ENCODE data around the gene TNS1.

TNS1 gene

GRCh38 chr2:217979151-217979811 is 23.5 kb downstream of the TNS1 start:
- DNase-seq: no peak

GRCh38 chr2:217978536-217979150 is 24.2 kb downstream of the TNS1 start:
- no peak for DNase-seq

GRCh38 chr2:217977840-217978535 is 24.8 kb downstream of the TNS1 start:
- DNase-seq: no peak

GRCh38 chr2:217976301-217976700 is 26.5 kb downstream of the TNS1 start:
- DNase-seq: no peak

- no peak for DNase-seq
Measured at GRCh38 chr2:217975626-217976025, 27.2 kb downstream of the TNS1 start.

GRCh38 chr2:217974389-217975005 is 28.3 kb downstream of the TNS1 start:
- DNase-seq: no peak

GRCh38 chr2:217973008-217973787 is 29.6 kb downstream of the TNS1 start:
- no peak for DNase-seq

- DNase-seq: no peak
Measured at GRCh38 chr2:217972490-217972889, 30.3 kb downstream of the TNS1 start.

GRCh38 chr2:217972037-217972436 is 30.8 kb downstream of the TNS1 start:
- no peak for DNase-seq

GRCh38 chr2:217971166-217971565 is 31.6 kb downstream of the TNS1 start:
- no peak for DNase-seq

GRCh38 chr2:217970206-217970605 is 32.6 kb downstream of the TNS1 start:
- DNase-seq: no peak

- DNase-seq: no peak
Measured at GRCh38 chr2:217969588-217969987, 33.2 kb downstream of the TNS1 start.

- DNase-seq: no peak
Measured at GRCh38 chr2:217968023-217968422, 34.8 kb downstream of the TNS1 start.

GRCh38 chr2:217966423-217967070 is 36.2 kb downstream of the TNS1 start:
- no peak for DNase-seq

GRCh38 chr2:217964275-217965161 is 38.3 kb downstream of the TNS1 start:
- DNase-seq: no peak

- DNase-seq: no peak
Measured at GRCh38 chr2:217960351-217960750, 42.4 kb downstream of the TNS1 start.

GRCh38 chr2:217959723-217960122 is 43.1 kb downstream of the TNS1 start:
- no peak for DNase-seq

- no peak for DNase-seq
Measured at GRCh38 chr2:217958884-217959225, 43.9 kb downstream of the TNS1 start.

- DNase-seq: no peak
Measured at GRCh38 chr2:217958206-217958883, 44.5 kb downstream of the TNS1 start.

GRCh38 chr2:217956586-217957457 is 46.0 kb downstream of the TNS1 start:
- no peak for DNase-seq

All from CD4-positive, alpha-beta T cell treated with Interleukin-10 for 1 hour (primary cell).